ENCODE results near the gene POU2AF3.
"Not testable (repeated sequence)": the region's sequence is repeated elsewhere in the genome, so short reads cannot be mapped to it uniquely, and the experiment has no call there.

The POU2AF3 gene

DNA sequence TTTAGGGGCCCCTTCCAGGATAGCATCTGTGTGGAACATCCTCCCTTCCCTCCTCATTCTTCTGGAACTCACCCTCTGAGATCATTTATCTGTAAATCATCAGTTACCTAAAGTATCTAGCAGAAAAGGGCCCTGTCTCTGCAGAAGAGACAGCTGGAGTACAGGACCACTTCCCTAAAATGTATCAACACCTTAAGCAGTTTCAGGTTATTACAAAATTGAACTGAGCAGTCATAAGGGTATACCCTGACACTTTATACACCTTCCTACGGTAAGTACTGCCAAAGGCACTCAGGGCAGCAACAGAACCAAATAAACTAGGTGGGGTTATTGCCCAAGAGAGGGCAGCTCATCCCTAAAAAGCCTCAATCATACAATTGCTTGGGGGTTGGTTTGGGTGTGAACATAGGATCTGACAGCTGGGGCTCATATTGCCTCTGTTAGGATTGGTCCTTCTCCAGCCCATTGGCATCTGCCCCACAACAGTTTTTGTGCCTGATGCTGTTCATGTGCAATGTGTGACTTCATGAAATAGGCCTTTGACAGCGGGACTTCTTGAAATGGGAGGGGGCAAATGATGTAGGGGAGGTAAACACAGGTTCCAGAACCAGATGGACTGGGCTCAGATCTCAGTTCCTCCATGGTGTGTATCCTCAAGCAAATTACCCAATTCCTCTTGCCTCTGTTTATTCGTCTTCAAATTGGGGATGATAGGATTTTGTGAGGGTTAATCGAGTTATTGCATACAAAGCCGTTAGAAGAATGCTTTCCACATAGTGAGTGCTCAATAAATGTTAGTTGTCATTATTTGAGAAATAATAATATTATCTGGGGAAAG is 2.9 kb downstream of the POU2AF3 start:
- no peak for DNase-seq (ENCODE audit: low read depth)

DNA sequence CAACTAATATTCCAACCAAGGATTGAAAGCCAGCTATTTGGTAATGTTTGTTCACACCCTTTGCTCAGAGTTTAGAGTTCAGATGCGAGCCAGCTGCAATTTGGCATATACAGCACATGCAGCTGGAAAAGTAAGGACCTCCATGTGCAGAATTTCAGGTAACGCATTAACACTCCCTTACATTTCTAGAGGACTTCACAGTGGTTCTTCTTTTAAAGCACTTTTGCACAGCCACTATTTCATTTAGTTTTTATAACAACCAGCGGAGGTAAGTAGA is 3.4 kb downstream of the POU2AF3 start:
- no peak for DNase-seq (ENCODE audit: low read depth)

DNA sequence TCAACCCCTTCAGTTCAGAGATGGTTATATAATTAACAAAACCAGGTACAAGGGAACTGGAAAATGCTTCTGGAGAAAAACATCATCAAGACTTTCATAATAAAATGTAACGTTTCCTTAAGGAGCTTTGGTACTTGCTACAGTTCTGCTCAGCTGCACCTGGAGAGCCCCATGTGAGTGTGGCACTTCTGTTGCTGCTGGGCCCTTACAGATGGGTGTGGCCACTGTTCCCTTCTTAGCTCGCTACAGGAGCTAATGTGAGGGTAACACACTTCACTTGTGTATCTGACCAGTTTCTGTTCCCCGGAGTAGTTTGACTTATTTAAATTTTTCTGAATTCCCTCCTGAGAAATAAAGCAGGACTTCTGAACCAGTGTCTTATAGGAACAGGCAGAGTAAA is 4.0 kb downstream of the POU2AF3 start:
- DNase-seq (ENCODE audit: low read depth): no peak

DNA sequence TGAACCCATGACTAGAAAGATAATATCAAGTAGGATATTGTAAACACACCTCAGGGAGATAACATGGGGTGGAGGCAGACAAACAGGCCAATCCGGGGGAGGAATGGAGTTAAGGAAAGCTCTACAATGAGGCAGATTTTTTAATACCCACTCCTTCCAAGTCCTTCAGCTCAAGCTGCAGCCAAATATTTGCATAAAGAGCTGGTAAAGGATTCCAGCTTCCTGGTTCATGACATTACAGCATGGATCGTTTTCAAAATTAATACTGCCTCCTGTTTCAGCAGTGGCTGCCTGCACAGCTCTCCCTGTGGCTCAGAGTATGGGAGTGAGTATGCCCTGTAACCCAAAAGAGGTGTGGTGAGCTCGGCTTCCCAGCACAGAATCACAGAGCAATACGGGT is 5.1 kb downstream of the POU2AF3 start:
- DNase-seq (ENCODE audit: low read depth): no peak

DNA sequence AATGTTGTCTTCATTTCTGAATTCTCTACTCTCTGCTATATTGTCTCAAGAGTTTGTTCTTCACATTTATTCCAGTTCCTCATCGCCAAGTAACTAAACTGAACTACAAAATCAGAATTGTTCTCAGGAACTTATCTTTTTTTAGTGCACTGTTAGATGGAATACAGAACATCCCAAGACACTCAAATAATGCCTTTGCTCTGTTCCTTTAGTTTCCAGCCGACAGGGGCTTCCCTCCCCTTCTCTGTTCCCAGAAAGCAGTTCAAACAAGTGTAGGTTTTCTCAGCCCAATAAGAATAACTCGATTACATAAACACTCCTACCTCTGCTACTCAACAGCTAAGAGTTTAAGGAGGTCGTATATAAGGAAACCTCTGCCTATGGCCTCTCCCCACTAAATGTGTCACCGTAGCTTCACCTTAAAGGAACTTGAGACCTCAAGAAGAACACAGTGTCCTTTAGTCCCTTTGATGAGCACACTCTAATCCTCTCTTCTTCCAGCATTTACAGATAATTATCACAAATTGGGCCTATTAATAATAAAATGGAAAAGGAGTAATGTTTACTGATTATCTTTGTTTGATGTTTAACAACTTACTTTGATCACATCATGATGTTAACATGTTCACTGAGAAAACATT is 6.9 kb downstream of the POU2AF3 start:
- DNase-seq (ENCODE audit: low read depth): no peak

DNA sequence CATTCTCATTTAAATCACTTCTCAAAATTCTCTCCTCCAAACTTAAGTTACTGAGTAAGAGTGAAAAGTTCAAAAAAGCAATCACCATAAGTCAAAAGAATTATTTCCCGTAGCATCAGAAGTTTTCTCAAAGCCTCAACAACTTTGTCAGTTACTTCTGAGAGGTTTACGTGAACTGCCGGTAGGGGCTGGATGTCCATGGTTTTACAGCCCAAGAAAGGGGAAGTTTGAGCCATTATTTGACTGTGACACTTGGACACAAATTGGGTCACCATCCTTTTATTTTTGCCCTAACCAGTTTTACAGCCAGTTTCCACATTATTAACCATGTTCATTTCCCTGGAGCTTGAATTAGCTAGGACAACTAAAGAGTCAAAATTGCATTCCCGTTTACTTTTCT is 7.5 kb downstream of the POU2AF3 start:
- no peak for DNase-seq (ENCODE audit: low read depth)

DNA sequence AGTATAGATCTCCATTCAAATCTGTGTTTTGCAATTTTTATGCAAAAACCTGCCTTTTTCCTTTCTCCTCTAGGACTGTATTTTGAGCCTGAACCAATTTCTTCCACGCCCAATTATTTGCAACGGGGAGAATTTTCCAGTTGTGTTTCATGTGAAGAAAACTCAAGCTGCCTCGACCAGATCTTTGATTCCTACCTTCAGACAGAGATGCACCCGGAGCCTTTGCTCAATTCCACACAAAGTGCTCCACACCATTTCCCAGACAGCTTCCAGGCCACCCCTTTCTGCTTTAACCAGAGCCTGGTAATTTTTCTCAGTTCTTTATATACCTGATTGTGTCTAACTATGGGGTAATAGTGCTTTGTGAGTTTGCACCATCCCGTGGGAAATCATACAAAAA is 8.0 kb downstream of the POU2AF3 start:
- no peak for DNase-seq (ENCODE audit: low read depth)

DNA sequence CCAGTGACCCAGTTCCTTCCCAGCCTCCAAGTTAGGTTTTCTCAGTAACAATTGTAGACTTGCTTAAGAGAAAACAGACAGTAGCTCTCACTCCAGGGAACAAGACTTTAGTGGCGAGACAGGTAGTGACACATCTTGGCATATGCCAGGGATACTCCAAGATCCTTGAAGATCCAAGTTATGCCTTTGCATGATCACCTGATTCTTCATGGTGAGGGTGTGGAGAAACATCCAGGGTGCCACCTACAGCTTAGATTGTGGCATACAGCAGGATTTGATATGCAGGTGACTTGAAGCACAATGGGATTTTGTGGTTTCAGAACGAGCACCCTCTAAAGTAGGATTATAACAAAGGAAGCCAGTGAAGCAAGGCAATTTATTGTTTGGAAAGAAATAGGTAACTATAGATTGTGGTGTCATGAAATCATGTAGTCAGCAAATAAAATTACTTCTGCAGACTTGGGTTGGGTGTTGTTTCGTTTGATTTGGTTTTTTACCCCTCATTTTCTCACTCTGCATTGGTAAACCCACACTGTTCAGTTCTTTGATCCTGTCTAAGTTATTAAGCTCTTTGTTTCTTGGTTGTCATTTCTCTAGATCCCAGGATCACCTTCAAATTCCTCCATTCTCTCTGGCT is 9.2 kb downstream of the POU2AF3 start:
- DNase-seq (ENCODE audit: low read depth): no peak

DNA sequence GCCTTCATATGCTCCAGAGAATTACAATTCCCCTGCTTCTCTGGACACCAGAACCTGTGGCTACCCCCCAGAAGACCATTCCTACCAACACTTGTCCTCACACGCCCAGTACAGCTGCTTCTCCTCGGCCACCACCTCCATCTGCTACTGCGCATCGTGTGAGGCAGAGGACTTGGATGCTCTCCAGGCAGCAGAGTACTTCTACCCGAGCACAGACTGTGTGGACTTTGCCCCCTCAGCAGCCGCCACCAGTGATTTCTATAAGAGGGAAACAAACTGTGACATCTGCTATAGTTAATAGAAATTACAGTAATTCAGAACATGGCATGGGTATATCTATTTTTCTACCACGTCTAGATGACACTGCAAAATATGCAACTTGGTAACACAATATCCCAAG is 9.8 kb downstream of the POU2AF3 start:
- no peak for DNase-seq (ENCODE audit: low read depth)

DNA sequence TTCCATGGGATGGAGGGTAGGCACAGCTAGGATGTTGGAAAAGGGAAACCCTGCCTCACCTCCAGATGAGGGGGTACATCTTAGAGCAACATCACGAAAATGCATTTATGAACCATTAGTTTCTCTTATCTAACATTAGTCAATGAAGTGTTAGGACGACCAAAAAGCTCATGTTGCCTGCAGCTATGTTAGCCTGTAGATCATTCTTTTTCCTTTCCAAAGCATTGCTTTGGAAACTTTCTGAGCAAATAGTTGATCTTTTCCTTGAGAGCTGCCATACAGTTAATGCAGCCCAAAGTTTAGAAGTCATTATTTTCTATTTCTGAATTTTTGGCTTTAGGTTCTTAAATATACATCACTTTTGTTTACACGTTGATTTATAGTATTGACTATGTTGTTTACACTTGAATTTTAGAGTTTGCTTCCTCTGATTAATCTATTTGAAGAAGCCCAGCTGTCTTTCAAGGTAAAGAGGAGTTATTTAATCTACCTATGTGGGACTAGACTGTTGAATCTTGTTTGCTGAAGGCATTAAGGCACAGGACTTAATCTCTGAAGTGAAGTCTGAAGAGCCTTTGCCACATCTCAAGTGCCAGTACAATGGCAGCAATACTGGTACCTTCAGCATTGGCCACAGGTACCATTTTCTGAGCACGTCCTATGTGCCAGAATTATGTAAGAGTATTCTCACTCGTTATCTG is 11.0 kb downstream of the POU2AF3 start:
- no peak for DNase-seq (ENCODE audit: low read depth)

DNA sequence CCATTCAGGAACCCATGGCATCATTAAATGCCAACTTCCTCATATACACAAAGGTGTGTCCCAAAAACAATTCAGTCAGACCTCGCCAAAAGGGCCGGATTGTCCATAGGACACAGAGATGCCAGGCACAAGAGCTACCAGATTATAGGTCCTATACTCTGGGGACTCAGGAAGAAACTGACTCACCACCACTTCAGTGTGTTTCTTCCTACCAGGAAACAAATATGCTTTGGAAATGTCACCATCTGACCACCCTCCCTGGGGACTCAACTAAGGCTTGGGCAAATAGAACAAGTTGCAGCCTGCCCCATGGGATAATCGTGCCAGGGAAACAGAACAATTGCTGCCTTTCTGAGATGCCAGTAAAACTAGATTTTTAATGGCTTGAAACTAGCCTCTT is 11.7 kb downstream of the POU2AF3 start:
- no peak for DNase-seq (ENCODE audit: low read depth)

DNA sequence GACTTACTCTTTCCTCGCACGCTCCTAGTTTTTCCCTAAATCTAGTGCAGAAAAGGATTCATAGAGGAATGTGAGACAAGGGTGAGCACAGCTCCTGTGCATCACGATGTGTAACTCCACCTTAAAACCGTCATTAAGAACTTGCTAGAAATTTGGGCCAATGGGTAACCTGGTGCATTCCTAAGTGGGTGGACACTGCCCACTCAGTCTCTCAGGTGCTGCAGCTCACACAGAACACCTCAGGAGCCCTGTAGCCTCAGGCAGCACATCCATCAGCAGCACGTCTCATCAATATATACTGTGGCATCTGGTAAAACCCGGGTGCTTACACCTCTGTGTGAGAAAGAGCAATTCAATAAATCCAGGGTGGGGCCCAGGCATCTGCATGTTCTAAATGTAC is 12.4 kb downstream of the POU2AF3 start:
- no peak for DNase-seq (ENCODE audit: low read depth)

DNA sequence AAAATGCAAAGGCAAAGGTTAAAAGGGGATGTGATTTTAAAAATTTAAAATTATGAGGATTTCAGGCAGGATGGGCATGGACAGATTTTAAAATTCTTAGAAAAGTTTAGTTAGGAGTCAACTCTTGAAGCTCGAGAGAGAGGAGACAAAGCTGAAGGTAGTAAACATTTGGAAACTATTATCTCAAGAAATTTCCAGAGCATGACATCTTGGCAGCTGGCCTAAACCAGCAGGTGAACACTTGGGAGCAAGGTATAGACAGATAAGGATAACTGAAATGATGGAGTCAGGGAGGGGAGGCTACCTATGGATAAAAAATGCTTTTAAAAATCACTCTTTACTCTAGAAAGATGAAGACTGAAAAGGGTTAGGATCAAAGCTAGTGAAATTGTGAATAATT is 13.7 kb downstream of the POU2AF3 start:
- DNase-seq (ENCODE audit: low read depth): no peak

DNA sequence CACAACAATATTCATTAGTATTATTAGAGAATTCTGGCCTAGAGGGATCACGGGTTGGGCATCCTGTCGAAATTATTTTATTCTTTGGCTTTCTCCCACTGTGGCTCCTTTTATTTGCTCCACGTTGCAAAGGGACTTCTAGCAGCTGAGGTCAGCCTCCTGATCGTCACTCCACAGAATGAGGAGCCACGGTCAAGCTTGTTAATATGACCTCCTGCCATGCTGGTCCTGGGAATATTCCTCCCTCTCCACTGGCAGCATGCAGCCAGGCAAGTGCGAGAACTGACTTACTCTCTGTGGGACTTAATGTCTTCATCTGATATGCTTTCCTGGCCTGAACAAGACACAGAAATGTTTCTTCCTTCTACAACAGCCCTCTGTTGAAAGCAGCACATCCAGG is 20.9 kb downstream of the POU2AF3 start:
- no peak for DNase-seq (ENCODE audit: low read depth)

DNA sequence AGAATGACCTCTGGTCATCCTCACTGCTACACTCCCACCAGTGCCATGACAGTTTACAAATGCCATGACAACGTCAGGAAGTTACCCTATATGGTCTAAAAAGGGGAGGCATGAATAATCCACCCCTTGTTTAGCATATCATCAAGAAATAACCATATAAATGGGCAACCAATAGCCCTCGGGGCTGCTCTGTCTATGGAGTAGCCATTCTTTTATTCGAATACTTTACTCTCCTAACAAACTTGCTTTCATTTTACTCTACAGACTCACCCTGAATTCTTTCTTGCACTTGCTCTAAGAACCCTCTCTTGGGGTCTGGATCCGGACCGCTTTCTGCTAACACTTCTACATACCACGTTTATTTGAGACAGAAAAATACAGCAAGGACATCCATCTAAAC is 21.9 kb downstream of the POU2AF3 start:
- DNase-seq (ENCODE audit: low read depth): not testable (repeated sequence)

DNA sequence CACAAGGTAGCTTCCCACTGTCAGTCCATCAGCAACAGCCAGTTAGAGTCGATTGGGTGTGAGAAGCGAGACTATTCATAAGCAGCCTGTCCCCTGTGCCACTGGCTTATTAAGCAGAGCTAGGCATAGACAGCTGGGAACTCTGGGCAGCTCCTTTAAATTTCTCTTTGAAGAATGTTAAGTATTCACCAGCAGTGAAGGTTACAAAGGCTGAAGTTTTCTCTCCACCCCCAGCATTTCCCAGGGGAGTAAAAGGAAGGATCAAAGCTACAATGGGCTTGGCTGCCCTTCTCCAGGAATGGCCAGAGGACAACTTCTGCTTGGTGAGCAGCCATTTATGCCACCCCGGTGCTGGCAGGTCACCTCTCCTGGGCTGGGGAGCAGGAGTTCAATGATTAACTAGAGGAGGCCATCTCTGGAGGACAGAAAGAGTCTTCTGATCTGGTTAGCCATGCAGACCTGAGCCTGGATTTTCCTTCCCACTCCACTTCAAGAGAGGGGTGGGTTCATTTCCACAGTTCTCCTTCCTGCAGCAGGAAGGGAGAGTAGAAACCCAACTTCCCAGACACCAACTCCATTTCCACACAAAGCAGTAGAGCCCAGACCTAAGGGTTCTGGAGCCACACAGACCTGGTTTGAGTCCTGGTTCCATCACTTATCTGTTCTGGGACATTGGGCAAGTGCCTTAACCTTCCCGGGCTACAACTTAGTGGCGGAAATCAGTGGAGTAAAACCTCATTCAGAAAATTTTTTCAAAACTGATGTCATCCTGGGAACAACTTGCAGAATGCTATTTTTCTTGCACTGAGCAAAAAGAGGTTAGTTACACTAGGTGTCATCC is 22.6 kb downstream of the POU2AF3 start:
- no peak for DNase-seq (ENCODE audit: low read depth)

DNA sequence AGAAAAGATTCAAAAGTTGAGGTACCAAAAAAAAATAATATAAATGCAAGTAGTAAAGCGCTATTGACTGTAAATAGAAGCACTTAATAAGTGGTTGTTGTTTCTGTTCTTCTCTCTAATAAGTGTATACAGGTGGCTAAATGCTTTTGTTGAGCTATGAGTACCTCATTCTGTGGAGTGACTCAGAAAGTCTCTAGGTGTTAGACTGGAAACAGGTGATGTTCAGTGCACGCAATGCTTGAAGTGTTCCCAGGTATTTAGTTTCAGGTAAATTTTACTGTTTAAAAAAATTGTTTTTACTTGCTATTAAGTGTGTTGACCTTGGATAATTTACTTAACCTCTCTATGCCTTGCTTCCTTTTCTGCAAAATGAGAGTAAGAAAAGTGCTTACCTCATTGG is 24.2 kb downstream of the POU2AF3 start:
- DNase-seq (ENCODE audit: low read depth): no peak

DNA sequence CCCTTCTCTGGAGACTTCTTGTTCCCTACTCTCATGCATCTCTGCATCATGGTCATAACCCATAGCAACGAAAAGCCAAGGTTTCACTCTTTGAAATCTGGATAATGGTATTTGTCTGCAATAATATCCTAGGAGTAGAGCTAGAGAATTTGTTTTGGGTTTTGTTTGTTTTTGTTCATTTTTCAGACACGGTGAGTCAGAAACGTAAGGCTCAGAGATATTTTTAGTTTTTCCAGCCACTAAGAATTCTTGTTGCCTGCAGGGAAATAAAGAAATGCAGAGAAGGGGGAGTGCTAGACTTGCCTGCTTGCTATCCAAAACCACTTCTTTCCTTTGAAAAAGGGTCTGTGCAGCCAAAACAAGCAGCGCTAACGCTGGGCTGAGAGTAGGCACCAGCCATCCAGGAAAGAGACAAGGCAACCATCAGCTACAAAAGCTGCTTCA is 26.0 kb downstream of the POU2AF3 start:
- no peak for DNase-seq (ENCODE audit: low read depth)

DNA sequence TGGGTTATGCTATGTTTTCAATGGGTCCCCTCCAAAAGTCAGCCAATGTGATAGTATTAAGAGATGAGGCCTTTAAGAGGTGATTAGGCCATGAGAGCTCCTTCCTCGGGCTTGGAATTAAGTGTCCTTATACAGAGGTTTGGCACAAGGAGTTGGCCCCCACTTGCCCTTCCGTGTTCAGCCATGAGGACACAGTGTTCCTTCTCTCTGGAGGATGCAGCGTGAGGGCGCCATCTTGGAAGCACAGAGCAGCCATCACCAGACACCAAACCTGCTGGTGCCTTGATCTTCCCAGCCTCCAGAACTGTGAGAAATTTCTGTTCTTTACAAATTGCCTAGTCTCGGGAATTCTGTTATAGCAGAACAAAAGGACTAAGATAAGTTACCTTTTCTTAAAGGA is 26.9 kb downstream of the POU2AF3 start:
- DNase-seq (ENCODE audit: low read depth): no peak

DNA sequence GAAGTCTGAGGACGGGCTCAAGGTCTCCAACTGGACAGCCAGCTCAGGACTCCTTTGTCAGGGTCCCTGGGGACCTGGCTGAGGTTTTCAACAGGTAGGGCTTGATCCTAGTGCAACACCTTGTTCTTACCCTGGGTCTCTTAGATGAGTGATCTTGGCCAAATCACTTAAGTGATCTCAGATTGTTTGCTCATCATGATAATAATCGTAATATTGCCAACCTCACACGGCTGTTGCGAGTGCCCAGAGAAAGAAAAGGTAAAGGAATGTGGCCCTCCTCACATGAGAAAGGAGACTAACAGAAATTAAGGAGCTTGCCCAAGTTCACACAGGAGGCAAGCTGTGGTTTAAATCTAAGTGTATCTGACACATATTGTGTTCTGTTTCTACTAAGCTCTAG is 28.5 kb downstream of the POU2AF3 start:
- no peak for DNase-seq (ENCODE audit: low read depth)

DNA sequence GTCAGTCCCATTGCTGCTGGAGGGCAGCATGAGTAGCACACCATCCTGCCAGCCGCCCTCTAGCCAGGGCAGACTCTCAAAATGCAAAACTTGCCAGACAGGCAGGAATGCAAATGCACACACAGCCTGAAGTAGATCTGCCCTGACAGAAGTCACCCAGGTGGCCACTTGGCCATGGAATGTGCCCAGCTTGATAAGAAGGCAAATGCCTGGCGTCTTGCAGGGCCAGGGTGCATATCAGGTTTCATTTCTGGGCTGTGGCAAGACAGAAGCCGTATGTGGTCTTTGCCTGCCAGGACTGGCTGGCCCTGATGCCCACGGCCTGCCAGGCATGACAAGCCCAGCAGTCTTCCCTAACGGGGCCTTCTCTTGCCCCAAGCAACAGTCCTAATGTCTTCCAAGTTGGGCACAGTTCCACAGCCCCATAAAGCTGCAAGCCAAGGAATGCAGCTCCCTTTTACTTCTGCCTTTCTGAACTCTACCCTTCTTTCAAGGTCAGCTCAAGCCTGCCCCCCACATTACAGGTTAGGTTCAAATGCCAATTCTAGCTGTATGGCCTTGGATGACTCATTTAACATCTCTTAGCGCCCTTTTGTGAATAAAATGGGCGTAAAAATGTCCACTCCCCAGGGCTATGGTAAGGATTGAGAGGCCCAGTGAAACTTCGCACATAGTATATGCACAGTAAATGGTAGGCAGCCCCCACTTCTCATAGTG is 29.7 kb downstream of the POU2AF3 start:
- no peak for DNase-seq (ENCODE audit: low read depth)
